ENCODE measurements around the gene ZNF614. TPM values are rescaled to one million over a fixed set of nuclear protein-coding genes. Genes with fewer than 3 reads are reported as not detected.

ZNF614 gene
- total and polyA plus RNA-seq, 9 of the 15 experiments (the other 6 are each of a cell fraction or from before 2014, with no cell fraction given) = 4.9 to 16.3 (median 11.4) TPM

DNA sequence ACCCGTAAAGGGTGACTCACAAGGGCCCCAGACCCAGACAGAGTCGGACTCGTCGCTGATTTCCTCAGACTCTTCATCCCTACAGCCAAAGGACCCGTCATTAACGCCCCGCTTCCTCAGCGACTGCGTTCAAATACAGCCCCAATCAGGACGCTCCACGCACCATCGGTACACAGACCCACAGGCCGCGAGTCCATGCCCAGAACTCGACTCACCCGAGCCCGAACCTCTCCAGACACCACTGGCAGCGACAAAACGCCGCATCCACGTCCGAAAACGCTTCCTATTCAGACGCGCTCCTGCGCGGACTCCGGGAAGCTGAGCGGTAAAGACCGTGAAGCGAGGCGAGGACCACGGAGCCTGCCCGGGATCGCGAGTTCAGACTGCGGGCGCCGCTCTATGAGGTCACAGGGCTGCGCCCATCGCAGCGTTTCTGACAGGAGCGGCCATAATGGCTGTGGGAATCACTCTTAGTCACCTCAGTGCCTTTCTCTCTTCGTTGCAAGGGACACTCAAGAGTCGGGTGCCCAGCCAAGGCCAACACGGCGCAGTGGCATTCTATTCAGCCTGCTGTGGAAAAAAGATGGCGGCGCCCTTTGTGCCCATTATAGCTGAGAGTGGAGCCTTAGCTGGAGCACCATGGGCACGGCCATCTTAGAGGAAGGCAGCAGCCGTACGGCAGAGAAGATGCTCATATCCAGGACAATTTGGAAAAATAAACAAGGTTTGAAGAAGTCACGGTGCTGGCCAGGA lies at the start of gene ZNF614 (continued):
- TF ChIP-seq ZNF551 (CRISPR knock-in tag; IDR thresholded peaks at IDR 0.05) (no peak), PHTF2 (CRISPR knock-in tag; IDR thresholded peaks at IDR 0.05) (no peak), ZC3H8 (IDR thresholded peaks at IDR 0.05) (no peak), TRIM24 (IDR thresholded peaks at IDR 0.05) (peak in 1 of 2 experiments; percentile 33; a peak in 1 of 4 replicates), ZNF24 (IDR thresholded peaks at IDR 0.05) (0 out of 2 replicates have a peak, but pooled peaks have one; percentile 28), DNMT1 (IDR thresholded peaks at IDR 0.05) (no peak), SMARCB1 (IDR thresholded peaks at IDR 0.05; ENCODE audit: insufficient read length, low read depth) (no peak), HNRNPUL1 (IDR thresholded peaks at IDR 0.05; ENCODE audit: low read length) (no peak), SRSF3 (IDR thresholded peaks at IDR 0.05; ENCODE audit: insufficient read depth, low read length) (no peak), CBX5 (IDR thresholded peaks at IDR 0.05; ENCODE audit: borderline replicate concordance, low read depth) (no peak), ELK1 (CRISPR knock-in tag; IDR thresholded peaks at IDR 0.05) (no peak), ZNF395 (CRISPR knock-in tag; IDR thresholded peaks at IDR 0.05) (peak; percentile 59; the same call in 1 of the 2 replicates), TFAM (CRISPR knock-in tag; conservative IDR thresholded peaks at IDR 0.05) (no peak), NFIC (IDR thresholded peaks at IDR 0.05) (peak; percentile 27; the same call in 1 of the 2 replicates)
- TF ChIP-seq, protein P1, sequence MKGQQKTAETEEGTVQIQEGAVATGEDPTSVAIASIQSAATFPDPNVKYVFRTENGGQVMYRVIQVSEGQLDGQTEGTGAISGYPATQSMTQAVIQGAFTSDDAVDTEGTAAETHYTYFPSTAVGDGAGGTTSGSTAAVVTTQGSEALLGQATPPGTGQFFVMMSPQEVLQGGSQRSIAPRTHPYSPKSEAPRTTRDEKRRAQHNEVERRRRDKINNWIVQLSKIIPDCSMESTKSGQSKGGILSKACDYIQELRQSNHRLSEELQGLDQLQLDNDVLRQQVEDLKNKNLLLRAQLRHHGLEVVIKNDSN (CRISPR knock-in tag; IDR thresholded peaks at IDR 0.05) = no peak
- TF ChIP-seq, protein P2, sequence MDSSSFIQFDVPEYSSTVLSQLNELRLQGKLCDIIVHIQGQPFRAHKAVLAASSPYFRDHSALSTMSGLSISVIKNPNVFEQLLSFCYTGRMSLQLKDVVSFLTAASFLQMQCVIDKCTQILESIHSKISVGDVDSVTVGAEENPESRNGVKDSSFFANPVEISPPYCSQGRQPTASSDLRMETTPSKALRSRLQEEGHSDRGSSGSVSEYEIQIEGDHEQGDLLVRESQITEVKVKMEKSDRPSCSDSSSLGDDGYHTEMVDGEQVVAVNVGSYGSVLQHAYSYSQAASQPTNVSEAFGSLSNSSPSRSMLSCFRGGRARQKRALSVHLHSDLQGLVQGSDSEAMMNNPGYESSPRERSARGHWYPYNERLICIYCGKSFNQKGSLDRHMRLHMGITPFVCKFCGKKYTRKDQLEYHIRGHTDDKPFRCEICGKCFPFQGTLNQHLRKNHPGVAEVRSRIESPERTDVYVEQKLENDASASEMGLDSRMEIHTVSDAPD (CRISPR knock-in tag; IDR thresholded peaks at IDR 0.05) = no peak
- TF ChIP-seq, protein P3, sequence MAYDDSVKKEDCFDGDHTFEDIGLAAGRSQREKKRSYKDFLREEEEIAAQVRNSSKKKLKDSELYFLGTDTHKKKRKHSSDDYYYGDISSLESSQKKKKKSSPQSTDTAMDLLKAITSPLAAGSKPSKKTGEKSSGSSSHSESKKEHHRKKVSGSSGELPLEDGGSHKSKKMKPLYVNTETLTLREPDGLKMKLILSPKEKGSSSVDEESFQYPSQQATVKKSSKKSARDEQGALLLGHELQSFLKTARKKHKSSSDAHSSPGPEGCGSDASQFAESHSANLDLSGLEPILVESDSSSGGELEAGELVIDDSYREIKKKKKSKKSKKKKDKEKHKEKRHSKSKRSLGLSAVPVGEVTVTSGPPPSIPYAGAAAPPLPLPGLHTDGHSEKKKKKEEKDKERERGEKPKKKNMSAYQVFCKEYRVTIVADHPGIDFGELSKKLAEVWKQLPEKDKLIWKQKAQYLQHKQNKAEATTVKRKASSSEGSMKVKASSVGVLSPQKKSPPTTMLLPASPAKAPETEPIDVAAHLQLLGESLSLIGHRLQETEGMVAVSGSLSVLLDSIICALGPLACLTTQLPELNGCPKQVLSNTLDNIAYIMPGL (CRISPR knock-in tag; IDR thresholded peaks at IDR 0.05) = no peak

All from K562 (cell line).